GM18507 (cell line): ENCODE measurements around the gene PNMA6F.
"Not testable (repeated sequence)": the region's sequence is repeated elsewhere in the genome, so short reads cannot be mapped to it uniquely, and the experiment has no call there.

Experiments used
- DNase-seq: peaks from one replicate; pipeline ENCODE4 v3.0.0; 2011; ENCODE audit warnings: low read depth; ENCODE audit not compliant: insufficient read length; ENCODE audit errors: extremely low spot score
- FAIRE-seq: peaks from 2 replicates; lab custom pipeline; 2011; peaks lifted over from hg19 to GRCh38; lab: Jason Lieb, UNC

Gene PNMA6F

DNA sequence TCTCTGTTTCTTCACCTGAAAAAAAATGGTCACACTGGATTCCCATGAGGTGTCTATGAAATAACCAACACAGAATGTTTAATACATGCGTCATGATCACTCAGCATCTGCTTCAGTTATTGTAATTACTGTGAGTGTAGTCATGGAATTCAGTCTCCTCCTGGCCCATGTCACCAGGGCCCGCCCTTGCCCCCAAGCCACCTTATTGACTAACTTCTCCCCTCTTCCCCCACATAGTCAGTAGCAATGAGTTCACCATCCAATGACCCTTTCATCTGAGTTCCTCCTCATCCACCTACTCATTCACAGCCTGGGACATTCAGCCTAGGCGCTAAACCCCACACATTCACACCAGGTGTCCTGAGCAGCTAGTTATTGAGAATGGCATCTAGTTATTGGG, 15.6 kb downstream of the PNMA6F start:
- FAIRE-seq = no peak
- no peak for DNase-seq

- FAIRE-seq (peak; percentile 26), DNase-seq (no peak)
Measured at GRCh38 chrX:153304988-153305736, 16.4 kb downstream of the PNMA6F start.

DNA sequence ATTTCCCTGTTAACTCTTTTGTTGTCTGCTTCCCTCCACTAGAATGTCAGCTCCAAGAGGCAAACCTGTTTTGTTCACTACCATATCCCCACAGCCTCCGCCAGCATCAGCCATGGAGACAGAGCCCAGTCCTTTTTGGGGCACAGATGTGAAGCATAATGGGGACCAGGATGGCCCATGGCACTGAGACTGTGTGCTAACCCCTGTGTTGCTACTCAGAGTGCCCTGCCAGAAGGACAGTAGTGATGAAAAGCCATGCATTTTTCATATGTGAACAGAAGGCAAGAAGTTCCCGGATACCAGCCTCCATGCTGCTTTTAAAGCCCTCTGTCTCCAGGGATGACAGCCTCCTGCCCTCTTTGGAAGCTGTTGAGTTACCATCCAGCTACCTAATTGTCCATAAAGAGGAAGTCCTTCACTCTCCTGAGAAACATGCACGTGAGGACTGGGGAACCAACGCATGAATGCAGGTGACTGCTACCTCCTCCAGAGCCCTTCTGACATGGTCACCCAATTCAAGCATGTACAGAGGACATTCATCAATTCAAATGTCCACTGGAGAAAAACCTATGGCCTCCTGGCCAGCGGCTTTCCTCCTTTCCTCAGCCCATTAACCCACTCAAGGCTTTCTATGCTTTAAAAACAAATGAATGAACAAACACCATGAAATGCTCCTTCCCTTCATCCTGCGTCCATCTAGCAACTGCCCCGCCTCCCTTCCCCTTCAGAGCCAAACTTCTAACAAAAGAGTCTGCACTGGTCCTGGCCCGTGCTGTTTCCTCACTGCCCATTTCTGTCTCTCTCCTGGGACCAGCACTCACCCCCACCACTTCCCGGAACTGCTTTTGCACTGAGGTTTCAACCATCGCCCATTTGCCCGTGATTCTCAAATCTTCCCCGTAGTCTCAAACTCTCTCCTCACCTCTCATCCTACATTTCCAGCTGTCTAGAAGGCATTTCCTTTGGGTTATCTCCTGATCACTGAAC, 18.0 kb downstream of the PNMA6F start:
- DNase-seq (no peak), FAIRE-seq (no peak)

- FAIRE-seq (no peak), DNase-seq (no peak)
Measured at GRCh38 chrX:153302796-153303195, 18.8 kb downstream of the PNMA6F start.

GRCh38 chrX:153301746-153302145, 19.8 kb downstream of the PNMA6F start:
- FAIRE-seq (no peak), DNase-seq (no peak)

- FAIRE-seq = no peak
- no peak for DNase-seq
Measured at GRCh38 chrX:153299855-153300254, 21.7 kb downstream of the PNMA6F start.

DNA sequence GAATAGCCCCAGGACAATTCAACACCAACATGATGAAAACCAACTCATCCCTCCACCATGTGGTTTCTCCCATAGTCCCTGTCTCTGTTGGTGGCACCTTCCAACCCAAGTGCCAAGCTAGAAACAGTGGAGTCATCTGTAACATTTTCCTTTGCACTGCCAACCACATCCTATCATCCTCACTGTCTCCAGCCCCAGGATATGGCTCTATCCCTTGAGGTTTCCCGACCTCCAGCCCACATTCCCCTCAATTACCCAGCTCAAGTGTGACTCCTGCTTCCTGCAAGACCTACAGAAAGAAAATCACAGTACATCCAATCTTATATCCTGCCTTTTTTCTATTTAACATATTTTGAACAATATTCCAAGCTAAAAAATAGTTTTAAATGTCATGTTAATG, 24.2 kb downstream of the PNMA6F start:
- FAIRE-seq (no peak), DNase-seq (no peak)

DNA sequence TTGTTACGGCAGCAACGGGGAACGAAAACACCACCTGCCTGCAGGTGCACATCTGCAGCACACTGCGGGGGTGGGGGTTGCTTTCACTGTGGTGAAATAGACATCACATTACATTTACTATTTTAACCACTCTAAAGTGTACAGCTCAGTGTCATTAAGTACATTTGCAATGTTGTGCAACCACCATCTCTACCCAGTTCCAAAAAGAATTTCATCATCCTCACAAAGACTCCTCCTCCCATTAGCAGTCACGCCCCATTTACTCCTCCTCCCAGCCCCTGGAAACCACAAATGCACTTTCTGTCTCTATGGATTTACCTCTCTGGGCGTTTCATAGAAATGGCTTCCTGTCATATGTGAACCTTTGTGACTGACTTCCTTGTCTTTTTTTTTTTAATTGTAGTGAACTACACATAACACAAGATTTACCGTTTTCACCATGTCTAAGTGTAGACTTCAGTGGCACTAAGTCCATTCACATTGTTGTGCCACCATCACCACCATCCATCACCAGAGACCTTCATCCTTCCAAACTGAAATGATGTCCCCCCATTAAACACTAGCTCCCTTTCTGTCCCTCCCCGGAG, 28.0 kb downstream of the PNMA6F start:
- FAIRE-seq = peak; percentile 75
- DNase-seq = not testable (repeated sequence)

DNA sequence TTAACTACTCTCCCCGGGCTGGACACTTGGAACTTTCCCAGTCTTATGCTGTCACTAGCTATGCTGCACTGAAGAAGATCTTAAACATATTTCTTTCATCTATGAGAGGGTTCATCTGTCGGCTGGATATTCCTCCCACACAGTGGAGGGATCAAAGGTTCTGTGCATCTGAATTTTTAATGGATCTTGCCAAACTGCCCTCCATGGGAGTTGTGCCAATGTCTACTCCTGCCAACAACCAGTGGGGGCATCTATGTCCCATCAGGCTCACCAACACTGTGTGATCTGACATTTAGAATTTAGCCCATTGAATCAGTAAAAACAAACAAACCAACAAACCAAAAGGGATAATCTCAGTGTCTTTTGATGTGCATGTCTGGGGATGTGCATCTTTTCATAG, 32.8 kb downstream of the PNMA6F start:
- not testable (repeated sequence) for DNase-seq, FAIRE-seq

GRCh38 chrX:153285678-153286077, 35.9 kb downstream of the PNMA6F start:
- not testable (repeated sequence) for DNase-seq, FAIRE-seq

- not testable (repeated sequence) for FAIRE-seq, DNase-seq
Measured at GRCh38 chrX:153283982-153284381, 37.6 kb downstream of the PNMA6F start.

DNA sequence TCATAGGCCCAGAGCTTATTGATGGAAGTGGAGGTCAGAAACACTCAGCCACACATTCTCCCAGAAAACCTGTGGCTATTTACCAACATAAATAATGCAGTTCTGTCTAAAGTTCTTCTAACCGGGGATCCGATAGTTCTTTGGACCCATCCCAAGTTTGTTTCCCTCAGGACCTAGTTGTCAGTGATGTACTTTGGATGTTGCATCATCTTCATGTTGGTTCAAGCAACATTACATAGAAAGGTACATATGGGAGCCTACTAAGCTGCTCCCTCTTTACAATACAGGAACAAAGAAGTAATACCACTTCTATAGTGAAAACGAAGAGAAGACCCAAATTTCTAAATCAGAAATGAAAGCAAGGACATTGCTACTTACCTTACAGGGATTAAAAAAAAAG, 39.8 kb downstream of the PNMA6F start:
- FAIRE-seq, DNase-seq: not testable (repeated sequence)

- not testable (repeated sequence) for DNase-seq, FAIRE-seq
Measured at GRCh38 chrX:153279304-153279703, 42.3 kb downstream of the PNMA6F start.

DNA sequence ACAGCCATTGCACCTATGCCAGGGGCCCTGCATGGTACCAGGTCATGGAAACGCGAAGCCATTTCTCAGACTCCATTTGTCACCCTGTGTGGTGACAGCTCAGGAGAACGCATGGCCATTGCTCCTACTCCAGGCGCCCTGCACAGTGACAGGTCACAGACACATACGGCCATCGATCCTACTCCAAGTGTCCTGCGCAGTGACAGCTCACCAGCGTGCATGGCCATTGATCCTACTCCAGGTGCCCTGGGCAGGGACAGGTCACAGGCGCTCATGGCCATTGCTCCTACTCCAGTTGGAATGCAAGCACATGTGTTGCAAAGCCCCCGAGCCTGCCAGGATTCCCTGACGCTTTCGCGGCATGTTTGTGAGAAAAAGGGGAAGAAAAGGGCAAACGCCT, 45.5 kb downstream of the PNMA6F start:
- not testable (repeated sequence) for DNase-seq, FAIRE-seq

GRCh38 chrX:153275418-153275817, 46.1 kb downstream of the PNMA6F start:
- FAIRE-seq, DNase-seq: not testable (repeated sequence)

DNA sequence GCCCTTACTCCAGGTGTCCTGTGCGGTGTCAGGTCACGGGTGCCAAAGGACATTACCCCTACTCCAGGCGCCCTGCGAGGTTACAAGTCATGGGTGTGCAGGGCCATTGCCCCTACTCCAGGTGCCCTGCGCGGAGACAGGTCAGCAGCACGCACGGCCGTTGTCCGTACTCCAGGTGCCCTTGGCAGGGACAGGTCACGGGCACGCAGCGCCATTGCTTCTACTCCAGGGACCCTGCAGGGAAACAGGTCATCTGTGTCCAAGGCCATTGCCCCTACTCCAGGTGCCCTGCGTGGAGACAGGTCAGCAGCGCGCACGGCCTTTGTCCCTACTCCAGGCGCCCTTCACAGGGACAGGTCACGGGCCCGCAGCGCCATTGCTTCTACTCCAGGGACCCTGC, 49.0 kb downstream of the PNMA6F start:
- DNase-seq, FAIRE-seq: not testable (repeated sequence)

DNA sequence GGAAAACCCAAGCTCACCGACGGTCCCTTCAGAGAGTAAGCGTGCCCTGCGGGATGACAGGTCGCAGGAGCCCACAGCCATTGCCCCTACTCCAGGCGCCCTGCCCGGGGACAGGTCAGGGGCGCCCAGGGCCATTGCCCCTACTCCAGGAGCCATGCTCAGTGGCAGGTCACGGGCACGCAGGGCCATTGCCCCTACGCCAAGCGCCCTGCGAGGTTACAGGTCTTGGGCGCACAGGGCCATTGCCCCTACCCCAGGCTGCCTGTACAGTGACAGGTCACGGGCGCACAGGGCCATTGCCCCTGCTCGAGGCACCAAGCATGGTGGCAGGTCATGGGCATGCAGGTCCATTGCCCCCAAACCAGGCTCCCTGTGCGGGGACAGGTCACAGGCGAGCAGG, 49.5 kb downstream of the PNMA6F start:
- FAIRE-seq, DNase-seq: not testable (repeated sequence)
